Endothelial cell of umbilical vein (primary cell): ENCODE results near the gene CLSTN2. TPM values are rescaled to one million over a fixed set of nuclear protein-coding genes. Genes with fewer than 3 reads are reported as not detected.

Experiments used
- BruUV-seq: library from RNA; stranded (reverse); fragments of 400-500 nt; replicated peaks from 2 replicates; lab custom pipeline; 2021; lab: Mats Ljungman, UMichigan
- CTCF ChIA-PET: fragments of 300-600, 350-600 bp; sonication (Branson Sonifier 250); formaldehyde crosslinking; loops from one replicate; lab custom pipeline; 2021; ENCODE audit warnings: antibody characterized with exemption, inconsistent platforms; lab: Charles Lee
- POLR2A ChIA-PET: fragments of 300-600, 350-600 bp; sonication (Branson Sonifier 250); formaldehyde crosslinking; loops from one replicate; lab custom pipeline; 2021; ENCODE audit warnings: antibody characterized with exemption, inconsistent platforms; lab: Charles Lee
- DNase-seq: peaks from one replicate; pipeline ENCODE4 v3.0.0-alpha.2; 2011; ENCODE audit warnings: low read depth, low spot score
- FAIRE-seq: peaks from 2 replicates; lab custom pipeline; 2011; peaks lifted over from hg19 to GRCh38; lab: Jason Lieb, UNC
- H2AFZ ChIP-seq: 2 replicates; pipeline ENCODE4 v1.6.0; 2012; ENCODE audit warnings: low read depth, low read length, control low read depth, inconsistent platforms
- H3K27ac ChIP-seq: 2 replicates; pipeline ENCODE4 v1.5.1; 2011; ENCODE audit warnings: low read depth, mild to moderate bottlenecking, control low read depth, low read length, moderate library complexity; ENCODE audit not compliant: insufficient read depth
- H3K27me3 ChIP-seq, 2 experiments: 2 replicates each; pipeline versions ENCODE4 v1.6.0 to v1.6.1; 2011; ENCODE audit warnings: low read length in 2 of 2, mixed read lengths in 1 of 2; ENCODE audit not compliant: control insufficient read depth in 2 of 2, insufficient read depth in 2 of 2
- H3K36me3 ChIP-seq, 2 experiments: 2 replicates in 1 of 2; 3 replicates in 1 of 2; pipeline ENCODE4 v1.5.1; 2011; ENCODE audit warnings: low read length in 2 of 2, mild to moderate bottlenecking in 1 of 2, moderate library complexity in 1 of 2; ENCODE audit not compliant: control insufficient read depth in 2 of 2, insufficient read depth in 2 of 2; ENCODE audit errors: extremely low read depth in 1 of 2
- H3K4me1 ChIP-seq: 3 replicates; pipeline ENCODE4 v1.5.1; 2011; ENCODE audit warnings: mild to moderate bottlenecking, low read length; ENCODE audit not compliant: control insufficient read depth, insufficient read depth; ENCODE audit errors: extremely low read depth
- H3K4me2 ChIP-seq: 2 replicates; pipeline ENCODE4 v1.6.1; 2011; ENCODE audit warnings: low read length, control low read depth, mixed read lengths; ENCODE audit not compliant: insufficient read depth
- H3K4me3 ChIP-seq, 3 experiments: fragments of 200-600 bp in 1 of 3; sonication (generic), shearing (Covaris generic) in 1 of 3; replicated peaks in 1 of 3; 2 replicates each; pipeline ENCODE4 v1.5.1; 2011 to 2016; ENCODE audit warnings: control low read depth in 3 of 3, low read length in 3 of 3, mild to moderate bottlenecking in 2 of 3, inconsistent platforms in 1 of 3, low read depth in 1 of 3, moderate library complexity in 1 of 3; ENCODE audit not compliant: insufficient read depth in 1 of 3
- H3K79me2 ChIP-seq: 2 replicates; pipeline ENCODE4 v1.6.0; 2012; ENCODE audit warnings: low read length, inconsistent platforms; ENCODE audit not compliant: control insufficient read depth, insufficient read depth
- H3K9ac ChIP-seq: replicated peaks from 2 replicates; pipeline ENCODE3; 2011; ENCODE audit warnings: low read length, control low read depth; ENCODE audit not compliant: insufficient read depth; ENCODE audit errors: extremely low read depth
- H3K9me1 ChIP-seq: replicated peaks from 3 replicates; pipeline ENCODE4 v1.6.0; 2011; ENCODE audit warnings: mild to moderate bottlenecking, low read length; ENCODE audit not compliant: control insufficient read depth, insufficient read depth; ENCODE audit errors: extremely low read depth
- H3K9me3 ChIP-seq: replicated peaks from 2 replicates; pipeline ENCODE4 v1.5.1; 2012; ENCODE audit warnings: low read length, inconsistent platforms; ENCODE audit not compliant: control insufficient read depth, insufficient read depth
- H4K20me1 ChIP-seq: replicated peaks from 2 replicates; pipeline ENCODE3; 2011; ENCODE audit warnings: mild to moderate bottlenecking, low read length; ENCODE audit not compliant: control insufficient read depth, insufficient read depth; ENCODE audit errors: extremely low read depth
- EZH2 ChIP-seq: IDR thresholded peaks from 2 replicates; pipeline ENCODE4 v1.6.1; 2012; ENCODE audit warnings: borderline replicate concordance, low read depth, mild to moderate bottlenecking, moderate library complexity, low read length, inconsistent platforms; ENCODE audit not compliant: severe bottlenecking
- FOS ChIP-seq: IDR thresholded peaks from 2 replicates; pipeline ENCODE4 v1.6.1; 2011; ENCODE audit warnings: mild to moderate bottlenecking, low read length, moderate library complexity, borderline replicate concordance; ENCODE audit not compliant: insufficient read depth
- GATA2 ChIP-seq: IDR thresholded peaks from 2 replicates; pipeline ENCODE4 v1.7.0; 2011; ENCODE audit warnings: low read depth, mild to moderate bottlenecking, moderate library complexity, mixed read lengths, low read length; ENCODE audit not compliant: insufficient read length, insufficient read depth
- JUN ChIP-seq: IDR thresholded peaks from 2 replicates; pipeline ENCODE4 v1.6.1; 2011; ENCODE audit warnings: borderline replicate concordance, low read depth; ENCODE audit not compliant: insufficient read length, insufficient read depth
- MYC ChIP-seq: IDR thresholded peaks from one replicate; pipeline ENCODE4 v1.6.1; 2011; ENCODE audit warnings: mild to moderate bottlenecking, low read depth, low read length
- POLR2A ChIP-seq: IDR thresholded peaks from 2 replicates; pipeline ENCODE4 v1.6.1; 2012; ENCODE audit warnings: low read depth, mild to moderate bottlenecking, control low read depth, low read length
- POLR2AphosphoS5 ChIP-seq: IDR thresholded peaks from 2 replicates; pipeline ENCODE4 v1.6.1; 2012; ENCODE audit warnings: low read depth, mild to moderate bottlenecking, control low read depth, low read length, moderate library complexity; ENCODE audit not compliant: insufficient read depth
- dilution Hi-C: fragments of 300-500 bp; cut with MboI; formaldehyde crosslinking; loops from one replicate; pipeline ENCODE4 v1.15.0; 2019; ENCODE audit warnings: low sequenced_read_pairs; ENCODE audit not compliant: extremely low pct_ligation_motif_present
- intact Hi-C: fragments of 100-400 bp; cut with micrococcal nuclease; formaldehyde crosslinking; loops from one replicate; pipeline ENCODE4 v1.10.0; 2022
- polyA plus RNA-seq, 4 experiments: library from polyadenylated mRNA; depleted of rRNA in 3 of 4; stranded (reverse) in 3 of 4; unstranded in 1 of 4; fragments of >200 nt; gene quantifications; 2 replicates each; pipeline versions ENCODE4 v1.2.1 to v1.2.3, GENCODE V29; 2011 to 2012; ENCODE audit warnings: missing spikeins in 1 of 4
- total RNA-seq: library from RNA; stranded (reverse); gene quantifications from 2 replicates; pipeline ENCODE4 v1.2.3, GENCODE V29; 2021
- TF ChIP-seq, protein P1 (sequence below), 2 donors: IDR thresholded peaks; 1 replicate in 1 of 2; 2 replicates in 1 of 2; pipeline ENCODE4 v1.5.1; 2011; ENCODE audit warnings: low read length in 2 of 2, mild to moderate bottlenecking in 2 of 2, moderate library complexity in 2 of 2, control low read depth in 1 of 2, inconsistent platforms in 1 of 2, low read depth in 1 of 2; ENCODE audit not compliant: insufficient read depth in 1 of 2; ENCODE audit errors: extremely low read depth in 1 of 2
- TF ChIP-seq, protein P2 (sequence below): IDR thresholded peaks from 2 replicates; pipeline ENCODE4 v1.6.1; 2011; ENCODE audit not compliant: insufficient read depth, insufficient read length

CLSTN2 gene
- total and polyA plus RNA-seq, 2 donors (not counting 3 experiments of a cell fraction or from before 2014, with no cell fraction given): 0.26 to 0.38 TPM

DNA sequence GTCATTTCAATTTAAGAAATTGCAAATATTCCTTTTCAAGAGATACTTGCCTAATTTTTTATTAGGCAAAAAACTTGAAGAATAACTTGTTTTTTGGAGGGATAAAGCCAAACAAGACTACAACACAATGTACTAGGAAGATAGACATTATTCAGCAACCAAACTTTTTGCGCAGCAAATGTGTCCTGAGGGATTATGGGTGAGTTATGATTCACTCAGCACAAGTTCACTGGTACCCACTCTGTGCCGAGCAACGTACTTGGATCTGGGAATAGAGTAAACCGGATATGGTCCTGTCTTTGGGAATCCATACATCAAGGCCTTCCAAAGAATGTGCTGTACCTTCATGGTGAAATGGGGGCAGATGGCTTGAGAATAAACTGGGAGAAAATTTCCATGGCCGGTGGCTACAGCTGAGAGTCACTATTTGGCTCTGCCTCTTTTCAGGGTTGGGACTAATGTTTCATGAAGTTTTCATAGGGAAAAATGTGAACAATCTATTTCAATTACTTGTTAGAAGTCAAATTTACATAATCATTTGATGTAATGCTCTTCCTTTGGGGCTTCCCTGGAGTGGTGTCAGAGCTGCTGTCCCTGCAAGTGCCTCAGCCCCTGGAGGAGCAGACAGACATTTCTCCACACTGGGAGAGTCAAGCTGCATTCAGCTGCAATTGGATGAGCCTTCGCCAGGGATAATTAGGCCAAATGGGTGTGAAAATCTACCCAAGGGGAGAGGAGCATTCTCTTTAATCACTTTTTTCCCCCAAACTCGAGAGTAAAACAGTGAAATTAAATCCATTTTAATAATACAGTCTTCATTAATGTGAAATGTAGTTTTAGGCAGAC is 315.2 kb downstream of the CLSTN2 start:
- H2AFZ ChIP-seq: no peak overlapping the region
- dilution Hi-C loops (no loop called here), intact Hi-C loops (loop anchor here (1.0 kb wide), 1 partner anchor 34 kb away; no protein-coding TSS in a partner anchor)
- H3K4me3 ChIP-seq: no peak overlapping the region
- ChIA-PET POLR2A (no interaction called here), CTCF (no interaction called here)
- DNase-seq: no peak
- H3K4me2 ChIP-seq: no peak overlapping the region
- H3K27ac ChIP-seq: no peak overlapping the region
- no peaks in the 10 kb centered on the region for H3K9me3 ChIP-seq
- H3K27me3 ChIP-seq: peaks cover 0 to 8% of the 10 kb centered on the region in 2 experiments
- no TSS peak for BruUV-seq
- no peak overlapping the region for H3K9ac ChIP-seq
- H3K9me1 ChIP-seq: no peaks in the 10 kb centered on the region
- no peak for FAIRE-seq
- H4K20me1 ChIP-seq: no peaks in the 10 kb centered on the region
- TF ChIP-seq, protein P1, sequence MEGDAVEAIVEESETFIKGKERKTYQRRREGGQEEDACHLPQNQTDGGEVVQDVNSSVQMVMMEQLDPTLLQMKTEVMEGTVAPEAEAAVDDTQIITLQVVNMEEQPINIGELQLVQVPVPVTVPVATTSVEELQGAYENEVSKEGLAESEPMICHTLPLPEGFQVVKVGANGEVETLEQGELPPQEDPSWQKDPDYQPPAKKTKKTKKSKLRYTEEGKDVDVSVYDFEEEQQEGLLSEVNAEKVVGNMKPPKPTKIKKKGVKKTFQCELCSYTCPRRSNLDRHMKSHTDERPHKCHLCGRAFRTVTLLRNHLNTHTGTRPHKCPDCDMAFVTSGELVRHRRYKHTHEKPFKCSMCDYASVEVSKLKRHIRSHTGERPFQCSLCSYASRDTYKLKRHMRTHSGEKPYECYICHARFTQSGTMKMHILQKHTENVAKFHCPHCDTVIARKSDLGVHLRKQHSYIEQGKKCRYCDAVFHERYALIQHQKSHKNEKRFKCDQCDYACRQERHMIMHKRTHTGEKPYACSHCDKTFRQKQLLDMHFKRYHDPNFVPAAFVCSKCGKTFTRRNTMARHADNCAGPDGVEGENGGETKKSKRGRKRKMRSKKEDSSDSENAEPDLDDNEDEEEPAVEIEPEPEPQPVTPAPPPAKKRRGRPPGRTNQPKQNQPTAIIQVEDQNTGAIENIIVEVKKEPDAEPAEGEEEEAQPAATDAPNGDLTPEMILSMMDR (IDR thresholded peaks at IDR 0.05; ENCODE audit: extremely low read depth in 1 of 2, insufficient read depth in 1 of 2, low read depth in 1 of 2, low read length in 2 of 2): no peak
- TF ChIP-seq GATA2 (no peak), POLR2AphosphoS5 (no peak), POLR2A (no peak), MYC (no peak), FOS (no peak), JUN (no peak), EZH2 (no peak)
- TF ChIP-seq, protein P2, sequence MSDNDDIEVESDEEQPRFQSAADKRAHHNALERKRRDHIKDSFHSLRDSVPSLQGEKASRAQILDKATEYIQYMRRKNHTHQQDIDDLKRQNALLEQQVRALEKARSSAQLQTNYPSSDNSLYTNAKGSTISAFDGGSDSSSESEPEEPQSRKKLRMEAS: no peak
- H3K4me1 ChIP-seq: no peaks in the 10 kb centered on the region
- H3K36me3 ChIP-seq: no peaks in the 10 kb centered on the region
- no peaks in the 10 kb centered on the region for H3K79me2 ChIP-seq
